A549 (cell line): ENCODE data around the gene ADAM10. TPM values are rescaled to one million over a fixed set of nuclear protein-coding genes. Genes with fewer than 3 reads are reported as not detected.

ENCODE experiments used
- ATAC-seq, 2 experiments: fragments of 200-7000 bp in 1 of 2; fragments of >200 bp in 1 of 2; cut with Nextera tagmentation in 1 of 2; cut with Tn5 transposase in 1 of 2; 3 replicates each; pipeline versions ENCODE4 v1.8.0 to v1.9.1; 2018 to 2020; ENCODE audit warnings: mild to moderate bottlenecking in 1 of 2, moderate library complexity in 1 of 2
- CTCF ChIA-PET: fragments of 300-600 bp; sonication (Branson Sonifier 250); formaldehyde crosslinking; extraction: SDS; loops from one replicate; lab custom pipeline; 2021; ENCODE audit warnings: antibody characterized with exemption, inconsistent platforms; lab: Yijun Ruan, JAX
- POLR2A ChIA-PET: fragments of 350-600 bp; formaldehyde crosslinking; extraction: SDS; loops from one replicate; lab custom pipeline; 2021; ENCODE audit warnings: antibody characterized with exemption, inconsistent platforms; lab: Yijun Ruan, JAX
- DNase-seq, 2 experiments: peaks; one replicate each; pipeline versions ENCODE4 v3.0.0 to v3.0.0-alpha.2; 2011 to 2016; ENCODE audit warnings: low read depth in 1 of 2, low spot score in 1 of 2
- FAIRE-seq: peaks from 2 replicates; lab custom pipeline; 2011; peaks lifted over from hg19 to GRCh38; lab: Jason Lieb, UNC
- H3K27ac ChIP-seq, 2 experiments: fragments of >200 bp; sonication (Bioruptor Twin); formaldehyde crosslinking; 3 replicates each; pipeline ENCODE4 v1.5.1; 2016 to 2017
- H3K4me1 ChIP-seq: fragments of >200 bp; sonication (Bioruptor Twin); formaldehyde crosslinking; 3 replicates; pipeline ENCODE4 v1.6.1; 2016
- H3K4me2 ChIP-seq: fragments of >200 bp; sonication (Bioruptor Twin); formaldehyde crosslinking; 3 replicates; pipeline ENCODE4 v1.6.1; 2016
- H3K4me3 ChIP-seq: fragments of >200 bp; sonication (Bioruptor Twin); formaldehyde crosslinking; 3 replicates; pipeline ENCODE4 v1.5.1; 2016
- H3K9me3 ChIP-seq: fragments of >200 bp; sonication (Bioruptor Twin); formaldehyde crosslinking; 3 replicates; pipeline ENCODE4 v1.6.1; 2016
- BHLHE40 ChIP-seq: IDR thresholded peaks from 2 replicates; pipeline ENCODE4 v1.6.1; 2012; ENCODE audit warnings: low read depth, low read length, inconsistent platforms
- EHF ChIP-seq: fragments of 250-450 bp; sonication (Bioruptor Pico); IDR thresholded peaks from 2 replicates; pipeline ENCODE4 v1.5.0; 2020; ENCODE audit warnings: mild to moderate bottlenecking
- EP300 ChIP-seq, 2 experiments: fragments of >200 bp; sonication (Bioruptor Twin); formaldehyde crosslinking; IDR thresholded peaks; 2 replicates in 1 of 2; 3 replicates in 1 of 2; pipeline ENCODE4 v1.6.1; 2016 to 2017
- HOXA7 ChIP-seq: fragments of 250-450 bp; sonication (Bioruptor Pico); IDR thresholded peaks from 2 replicates; pipeline ENCODE4 v1.5.0; 2020; ENCODE audit warnings: mild to moderate bottlenecking, moderate library complexity
- JUN ChIP-seq, 2 experiments: fragments of >200 bp; sonication (Bioruptor Twin); formaldehyde crosslinking; IDR thresholded peaks; 2 replicates in 1 of 2; 3 replicates in 1 of 2; pipeline ENCODE4 v1.6.1; 2016 to 2017
- KDM5A ChIP-seq: fragments of 200-600 bp; sonication (generic); IDR thresholded peaks from 2 replicates; pipeline ENCODE4 v1.6.1; 2016; ENCODE audit warnings: antibody characterized with exemption, mild to moderate bottlenecking
- MAFK ChIP-seq: fragments of 450-650 bp; IDR thresholded peaks from 2 replicates; pipeline ENCODE4 v1.6.1; 2014; ENCODE audit not compliant: partially characterized antibody
- NPAS2 ChIP-seq: fragments of 250-450 bp; sonication (Bioruptor Pico); IDR thresholded peaks from 2 replicates; pipeline ENCODE4 v1.8.0; 2022; ENCODE audit warnings: mild to moderate bottlenecking, moderate library complexity, borderline replicate concordance
- NR3C1 ChIP-seq: fragments of >200 bp; sonication (Bioruptor Twin); formaldehyde crosslinking; IDR thresholded peaks from 3 replicates; pipeline ENCODE4 v1.6.1; 2017
- RCOR1 ChIP-seq: fragments of 150-350 bp; IDR thresholded peaks from 2 replicates; pipeline ENCODE4 v1.6.1; 2014; ENCODE audit warnings: antibody characterized with exemption, low read length, low read depth
- SMC3 ChIP-seq: fragments of >200 bp; sonication (Bioruptor Twin); formaldehyde crosslinking; IDR thresholded peaks from 3 replicates; pipeline ENCODE4 v1.6.1; 2018; ENCODE audit warnings: inconsistent platforms
- TP53 ChIP-seq: fragments of 250-450 bp; sonication (Bioruptor Pico); IDR thresholded peaks from 2 replicates; pipeline ENCODE4 v1.5.0; 2021; ENCODE audit warnings: mild to moderate bottlenecking, moderate library complexity
- ZFP36 ChIP-seq: fragments of 450-650 bp; IDR thresholded peaks from 2 replicates; pipeline ENCODE4 v1.6.1; 2014; ENCODE audit warnings: borderline replicate concordance; ENCODE audit not compliant: partially characterized antibody
- ZSCAN20 ChIP-seq: fragments of 250-450 bp; sonication (Bioruptor Pico); IDR thresholded peaks from 2 replicates; pipeline ENCODE4 v1.8.0; 2022; ENCODE audit warnings: mild to moderate bottlenecking, moderate library complexity
- WGBS: methylation state at CpG from one replicate; pipeline ENCODE4 v1.1.6; 2017; ENCODE audit errors: missing lambda C conversion rate; 5-methylcytosine and 5-hydroxymethylcytosine counted together
- polyA plus RNA-seq, 4 experiments: library from polyadenylated mRNA; depleted of rRNA in 3 of 4; stranded (reverse); fragments of >200 nt; fragmentation: RNase III in 1 of 4; extraction: RNeasy Plus Mini Kit Qiagen cat#74134 plus additional on column Dnase treatment in 1 of 4; gene quantifications; 2 replicates in 3 of 4; 3 replicates in 1 of 4; pipeline ENCODE4 v1.2.3, GENCODE V29; 2011 to 2017
- TF ChIP-seq, protein P1 (sequence below): fragments of 200-600 bp; sonication (generic); IDR thresholded peaks from 2 replicates; pipeline ENCODE4 v1.6.1; 2016; ENCODE audit warnings: antibody characterized with exemption, mild to moderate bottlenecking, moderate library complexity
- TF ChIP-seq, protein P2 (sequence below): IDR thresholded peaks from 2 replicates; pipeline ENCODE4 v1.6.1; 2012
- TF ChIP-seq, protein P3 (sequence below): fragments of >200 bp; sonication (Bioruptor Twin); formaldehyde crosslinking; IDR thresholded peaks from 3 replicates; pipeline ENCODE4 v1.5.1; 2016
- TF ChIP-seq, protein P4 (sequence below): fragments of 250-450 bp; sonication (Bioruptor Pico); IDR thresholded peaks from 2 replicates; pipeline ENCODE4 v1.5.0; 2020; ENCODE audit warnings: low read depth, mild to moderate bottlenecking, moderate library complexity

Gene ADAM10
- polyA plus RNA-seq, 2 of the 4 experiments (the other 2 are of a cell fraction): 200 to 210 TPM

DNA sequence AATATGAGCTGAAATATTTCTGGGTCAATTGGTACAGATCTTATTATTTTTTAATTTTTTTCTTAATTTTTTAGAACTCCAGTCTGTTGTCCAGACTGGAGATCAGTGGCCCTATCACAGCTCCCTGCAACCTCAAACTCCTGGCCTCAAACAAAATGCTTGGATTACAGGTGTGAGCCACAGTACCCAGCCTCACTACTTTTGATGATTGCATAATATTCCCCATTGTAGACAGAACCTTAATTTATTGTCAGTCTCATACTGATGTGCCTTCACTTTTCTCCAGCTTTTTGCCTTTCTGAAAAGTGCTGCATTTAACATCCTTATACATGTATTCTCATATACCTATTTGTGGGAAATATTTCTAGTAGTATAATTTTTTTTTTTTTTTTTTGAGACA is 172.8 kb downstream of the ADAM10 start:
- no peak overlapping the region for H3K4me2 ChIP-seq
- ATAC-seq (no peak), DNase-seq (no peak), FAIRE-seq (peak; percentile 72)
- no peak overlapping the region for H3K27ac ChIP-seq
- H3K9me3 ChIP-seq: 0 out of 3 replicates have a peak, but pooled peaks cover 2% of the 10 kb centered on the region
- CTCF ChIA-PET: interaction anchor here (0.6 kb wide), 1 partner anchor 223 kb away, joined by 4 read pairs; no protein-coding TSS in a partner anchor
- H3K4me3 ChIP-seq: no peak overlapping the region
- TF ChIP-seq, protein P1, sequence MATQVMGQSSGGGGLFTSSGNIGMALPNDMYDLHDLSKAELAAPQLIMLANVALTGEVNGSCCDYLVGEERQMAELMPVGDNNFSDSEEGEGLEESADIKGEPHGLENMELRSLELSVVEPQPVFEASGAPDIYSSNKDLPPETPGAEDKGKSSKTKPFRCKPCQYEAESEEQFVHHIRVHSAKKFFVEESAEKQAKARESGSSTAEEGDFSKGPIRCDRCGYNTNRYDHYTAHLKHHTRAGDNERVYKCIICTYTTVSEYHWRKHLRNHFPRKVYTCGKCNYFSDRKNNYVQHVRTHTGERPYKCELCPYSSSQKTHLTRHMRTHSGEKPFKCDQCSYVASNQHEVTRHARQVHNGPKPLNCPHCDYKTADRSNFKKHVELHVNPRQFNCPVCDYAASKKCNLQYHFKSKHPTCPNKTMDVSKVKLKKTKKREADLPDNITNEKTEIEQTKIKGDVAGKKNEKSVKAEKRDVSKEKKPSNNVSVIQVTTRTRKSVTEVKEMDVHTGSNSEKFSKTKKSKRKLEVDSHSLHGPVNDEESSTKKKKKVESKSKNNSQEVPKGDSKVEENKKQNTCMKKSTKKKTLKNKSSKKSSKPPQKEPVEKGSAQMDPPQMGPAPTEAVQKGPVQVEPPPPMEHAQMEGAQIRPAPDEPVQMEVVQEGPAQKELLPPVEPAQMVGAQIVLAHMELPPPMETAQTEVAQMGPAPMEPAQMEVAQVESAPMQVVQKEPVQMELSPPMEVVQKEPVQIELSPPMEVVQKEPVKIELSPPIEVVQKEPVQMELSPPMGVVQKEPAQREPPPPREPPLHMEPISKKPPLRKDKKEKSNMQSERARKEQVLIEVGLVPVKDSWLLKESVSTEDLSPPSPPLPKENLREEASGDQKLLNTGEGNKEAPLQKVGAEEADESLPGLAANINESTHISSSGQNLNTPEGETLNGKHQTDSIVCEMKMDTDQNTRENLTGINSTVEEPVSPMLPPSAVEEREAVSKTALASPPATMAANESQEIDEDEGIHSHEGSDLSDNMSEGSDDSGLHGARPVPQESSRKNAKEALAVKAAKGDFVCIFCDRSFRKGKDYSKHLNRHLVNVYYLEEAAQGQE: no peak
- TF ChIP-seq ZSCAN20 (CRISPR knock-in tag) (no peak), BHLHE40 (no peak)
- POLR2A ChIA-PET: no interaction called here
- peaks cover 17% of the 10 kb centered on the region for H3K4me1 ChIP-seq

DNA sequence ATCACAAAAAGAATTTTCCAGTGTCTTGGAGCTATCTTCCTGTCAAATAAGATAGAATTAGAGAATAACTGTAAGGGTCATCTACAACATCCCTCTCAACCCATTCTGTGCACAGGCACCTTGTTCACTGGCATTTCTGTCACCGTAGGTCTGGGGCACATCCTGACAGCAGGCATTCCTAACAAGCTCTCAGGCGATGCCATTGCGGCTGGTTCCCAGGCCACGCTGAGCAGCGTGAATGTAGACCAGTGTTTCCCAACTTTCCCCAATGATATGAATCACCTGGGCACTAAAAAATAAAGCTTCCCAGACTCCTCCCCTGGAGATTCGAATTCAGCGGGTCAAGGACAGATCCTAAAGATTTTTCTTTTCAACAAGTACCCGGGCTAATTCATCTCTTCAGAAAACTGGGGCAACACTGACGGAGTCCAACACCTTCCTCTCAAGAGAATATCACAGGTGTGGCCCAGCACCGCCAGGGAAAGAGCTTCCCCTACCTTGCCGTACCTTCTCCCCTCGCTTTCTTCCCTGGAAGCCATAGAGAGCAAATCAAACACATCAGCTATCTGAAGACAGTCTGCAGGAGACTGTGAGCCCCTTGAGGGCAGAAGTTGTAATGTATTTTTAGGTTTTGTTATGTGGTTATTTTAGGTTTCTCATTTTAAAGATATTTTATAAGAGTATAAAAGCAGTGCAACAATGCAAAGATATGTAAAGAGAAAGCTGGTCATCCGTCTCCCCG is 174.3 kb downstream of the ADAM10 start:
- ATAC-seq: peak; percentile 45 to 54; a peak in 5 of 6 replicates
- ChIA-PET POLR2A (interaction anchor here (0.7 to 1.4 kb wide), 2 partner anchors 28 to 175 kb away, joined by 3 to 4 read pairs; no protein-coding TSS in a partner anchor), CTCF (interaction anchor here (0.9 to 2.7 kb wide), 6 partner anchors 10 to 68 kb away, joined by 3 to 17 read pairs (median 5); no protein-coding TSS in a partner anchor)
- TF ChIP-seq, protein P2, sequence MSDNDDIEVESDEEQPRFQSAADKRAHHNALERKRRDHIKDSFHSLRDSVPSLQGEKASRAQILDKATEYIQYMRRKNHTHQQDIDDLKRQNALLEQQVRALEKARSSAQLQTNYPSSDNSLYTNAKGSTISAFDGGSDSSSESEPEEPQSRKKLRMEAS: no peak
- TF ChIP-seq, protein P3, sequence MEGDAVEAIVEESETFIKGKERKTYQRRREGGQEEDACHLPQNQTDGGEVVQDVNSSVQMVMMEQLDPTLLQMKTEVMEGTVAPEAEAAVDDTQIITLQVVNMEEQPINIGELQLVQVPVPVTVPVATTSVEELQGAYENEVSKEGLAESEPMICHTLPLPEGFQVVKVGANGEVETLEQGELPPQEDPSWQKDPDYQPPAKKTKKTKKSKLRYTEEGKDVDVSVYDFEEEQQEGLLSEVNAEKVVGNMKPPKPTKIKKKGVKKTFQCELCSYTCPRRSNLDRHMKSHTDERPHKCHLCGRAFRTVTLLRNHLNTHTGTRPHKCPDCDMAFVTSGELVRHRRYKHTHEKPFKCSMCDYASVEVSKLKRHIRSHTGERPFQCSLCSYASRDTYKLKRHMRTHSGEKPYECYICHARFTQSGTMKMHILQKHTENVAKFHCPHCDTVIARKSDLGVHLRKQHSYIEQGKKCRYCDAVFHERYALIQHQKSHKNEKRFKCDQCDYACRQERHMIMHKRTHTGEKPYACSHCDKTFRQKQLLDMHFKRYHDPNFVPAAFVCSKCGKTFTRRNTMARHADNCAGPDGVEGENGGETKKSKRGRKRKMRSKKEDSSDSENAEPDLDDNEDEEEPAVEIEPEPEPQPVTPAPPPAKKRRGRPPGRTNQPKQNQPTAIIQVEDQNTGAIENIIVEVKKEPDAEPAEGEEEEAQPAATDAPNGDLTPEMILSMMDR: no peak
- TF ChIP-seq EP300 (IDR thresholded peaks at IDR 0.05): no peak
- no peak for TF ChIP-seq JUN (IDR thresholded peaks at IDR 0.05)
- TF ChIP-seq, protein P4, sequence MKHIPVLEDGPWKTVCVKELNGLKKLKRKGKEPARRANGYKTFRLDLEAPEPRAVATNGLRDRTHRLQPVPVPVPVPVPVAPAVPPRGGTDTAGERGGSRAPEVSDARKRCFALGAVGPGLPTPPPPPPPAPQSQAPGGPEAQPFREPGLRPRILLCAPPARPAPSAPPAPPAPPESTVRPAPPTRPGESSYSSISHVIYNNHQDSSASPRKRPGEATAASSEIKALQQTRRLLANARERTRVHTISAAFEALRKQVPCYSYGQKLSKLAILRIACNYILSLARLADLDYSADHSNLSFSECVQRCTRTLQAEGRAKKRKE (CRISPR knock-in tag): no peak
- no peak for TF ChIP-seq TP53 (CRISPR knock-in tag)
- TF ChIP-seq NR3C1: no peak
- TF ChIP-seq NPAS2: no peak
- no peak for TF ChIP-seq SMC3
- TF ChIP-seq ZFP36: no peak
- TF ChIP-seq HOXA7 (CRISPR knock-in tag): no peak
- TF ChIP-seq EHF (CRISPR knock-in tag): no peak
- no peak for TF ChIP-seq KDM5A
- TF ChIP-seq MAFK: no peak
- no peak for TF ChIP-seq RCOR1
- Histone ChIP-seq H3K9me3 (no peaks in the 10 kb centered on the region), H3K27ac (peak overlapping the region in 1 of 2 experiments; percentile 66; a peak in 4 of 6 replicates), H3K4me3 (no peak overlapping the region), H3K4me1 (peaks cover 17% of the 10 kb centered on the region), H3K4me2 (peak overlapping the region; percentile 23)
- WGBS: 86% methylated on average over 14 of the region's 14 CpGs
- no peak for FAIRE-seq
- DNase-seq: no peak
